Measurements from ENCODE around the gene CCT7.
"Not testable (repeated sequence)": the region's sequence is repeated elsewhere in the genome, so short reads cannot be mapped to it uniquely, and the experiment has no call there.

The CCT7 gene

DNA sequence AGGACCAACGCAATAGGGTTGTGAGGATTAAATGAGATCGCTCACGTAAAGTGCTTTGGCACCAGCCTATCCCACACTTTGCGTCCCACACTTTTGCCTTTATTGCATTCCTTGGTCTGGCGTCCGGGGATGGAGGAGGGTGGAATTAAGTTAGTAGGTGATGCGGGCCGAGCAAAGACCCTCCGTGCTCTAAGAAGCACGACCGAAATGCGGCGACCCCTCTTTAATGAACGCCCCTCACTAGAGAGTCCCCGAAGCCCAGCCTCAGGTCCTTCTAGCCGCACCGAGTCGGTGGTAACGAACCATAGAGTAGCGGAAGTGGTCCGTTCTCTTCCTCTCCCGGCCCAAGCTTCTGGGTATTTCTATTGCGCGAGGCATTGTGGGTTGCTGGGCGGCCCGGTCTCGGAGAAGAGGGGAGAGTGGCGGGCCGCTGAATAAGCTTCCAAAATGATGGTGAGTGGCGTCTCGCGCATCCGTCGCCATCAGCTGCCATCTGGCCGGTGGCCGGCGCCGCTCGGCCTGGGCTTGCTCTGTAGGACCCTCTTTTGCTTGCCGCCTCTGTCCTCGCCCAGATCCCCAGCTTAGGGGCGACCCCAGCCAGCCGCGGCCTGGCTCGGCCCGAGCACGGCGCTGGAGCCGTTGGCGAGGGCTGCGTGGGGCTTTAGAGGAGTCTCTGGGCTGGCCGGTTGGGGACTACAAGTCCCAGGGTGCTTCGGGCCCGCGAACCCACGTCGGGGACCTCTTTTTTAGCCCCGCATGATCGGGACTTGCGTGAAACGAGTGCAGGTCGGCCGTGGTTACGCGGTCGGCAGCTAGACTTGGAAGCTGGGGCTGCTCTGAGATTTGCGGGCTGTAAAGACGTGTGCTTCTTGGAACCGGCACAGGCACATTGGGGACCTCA, at the start of gene CCT7:
TSS of gene CCT7 (plus strand) at position 377 of the 901 bp plus-strand sequence. CDS start at position 448, 71 bp downstream.
- in situ Hi-C loops (cut with MboI; ENCODE audit: low sequenced_read_pairs), result no loop called here

DNA sequence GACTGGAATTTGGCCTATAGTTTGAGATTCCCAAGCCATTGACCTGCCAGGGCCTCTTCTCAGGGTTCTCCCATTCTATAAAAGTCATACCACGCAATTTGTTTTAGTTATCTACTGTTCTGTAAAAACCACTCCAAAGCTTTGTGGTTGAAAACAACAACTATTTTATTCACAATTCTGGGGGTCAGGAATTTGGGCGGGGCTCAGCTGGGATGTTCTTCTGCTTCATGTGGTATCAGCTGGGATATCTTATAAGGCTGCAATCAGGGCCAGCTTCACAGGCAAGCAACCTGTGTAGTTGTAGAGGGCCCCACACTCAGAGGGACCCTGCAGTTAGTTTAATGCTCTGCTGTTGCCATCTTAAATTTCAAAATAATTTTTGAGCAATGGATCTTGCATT, 48.1 kb upstream of the CCT7 start:
- in situ Hi-C loops (cut with MboI; ENCODE audit: low sequenced_read_pairs), result no loop called here

DNA sequence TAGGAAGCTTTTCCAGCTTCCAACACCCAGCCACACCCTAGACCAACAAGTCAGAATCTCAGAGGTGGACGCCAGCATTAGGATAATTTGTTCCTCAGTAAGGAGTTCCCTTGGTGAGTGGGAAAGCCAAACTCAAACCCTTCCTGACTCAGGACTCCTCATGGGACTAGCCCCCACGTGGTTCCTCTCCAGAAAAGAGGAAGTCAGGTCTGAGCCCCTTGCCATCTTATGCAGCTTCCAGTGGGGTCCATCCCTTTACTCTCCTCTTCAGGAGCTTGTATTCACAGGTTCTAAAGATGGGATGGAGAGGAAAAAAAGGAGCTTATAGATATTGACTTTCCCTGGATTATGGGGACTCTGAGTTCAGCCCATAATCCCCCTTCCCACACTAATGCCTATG, 46.6 kb upstream of the CCT7 start:
- in situ Hi-C loops (cut with MboI; ENCODE audit: low sequenced_read_pairs), result no loop called here

- in situ Hi-C loops (cut with MboI; ENCODE audit: low sequenced_read_pairs), result no loop called here
Observed at GRCh38 chr2:73197579-73197978, 36.5 kb upstream of the CCT7 start.

GRCh38 chr2:73200281-73200680, 33.8 kb upstream of the CCT7 start:
- in situ Hi-C loops (cut with MboI; ENCODE audit: low sequenced_read_pairs), result not testable (repeated sequence)

GRCh38 chr2:73202156-73203054, 31.7 kb upstream of the CCT7 start, which contains the start of gene NOTO:
NOTO (plus strand) TSS chr2:73202574; CDS start chr2:73202667, 93 bp downstream.
- in situ Hi-C loops (cut with MboI; ENCODE audit: low sequenced_read_pairs), result no loop called here

- in situ Hi-C loops (cut with MboI; ENCODE audit: low sequenced_read_pairs), result no loop called here
Observed at GRCh38 chr2:73203055-73203681, 30.9 kb upstream of the CCT7 start.

DNA sequence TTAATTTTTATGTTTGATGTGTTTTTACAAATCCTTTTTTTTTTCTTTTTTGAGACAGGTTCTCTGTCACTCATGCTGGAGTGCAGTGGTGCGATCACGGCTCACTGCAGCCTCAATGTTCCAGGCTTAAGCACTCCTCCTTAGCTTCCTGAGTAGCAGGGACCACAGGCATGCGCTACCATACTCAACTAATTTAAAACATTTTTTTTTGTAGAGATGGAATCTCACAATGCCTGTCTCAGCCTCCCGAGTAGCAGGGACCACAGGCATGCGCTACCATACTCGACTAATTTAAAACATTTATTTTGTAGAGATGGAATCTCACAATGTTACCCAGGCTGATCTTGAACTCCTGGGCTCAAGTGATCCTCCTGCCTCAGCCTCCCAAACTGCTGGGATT, 28.5 kb upstream of the CCT7 start:
- in situ Hi-C loops (cut with MboI; ENCODE audit: low sequenced_read_pairs), result no loop called here

GRCh38 chr2:73208258-73208657, 25.9 kb upstream of the CCT7 start:
- in situ Hi-C loops (cut with MboI; ENCODE audit: low sequenced_read_pairs), result no loop called here

- in situ Hi-C loops (cut with MboI; ENCODE audit: low sequenced_read_pairs), result no loop called here
Observed at GRCh38 chr2:73210019-73210418, 24.1 kb upstream of the CCT7 start.

DNA sequence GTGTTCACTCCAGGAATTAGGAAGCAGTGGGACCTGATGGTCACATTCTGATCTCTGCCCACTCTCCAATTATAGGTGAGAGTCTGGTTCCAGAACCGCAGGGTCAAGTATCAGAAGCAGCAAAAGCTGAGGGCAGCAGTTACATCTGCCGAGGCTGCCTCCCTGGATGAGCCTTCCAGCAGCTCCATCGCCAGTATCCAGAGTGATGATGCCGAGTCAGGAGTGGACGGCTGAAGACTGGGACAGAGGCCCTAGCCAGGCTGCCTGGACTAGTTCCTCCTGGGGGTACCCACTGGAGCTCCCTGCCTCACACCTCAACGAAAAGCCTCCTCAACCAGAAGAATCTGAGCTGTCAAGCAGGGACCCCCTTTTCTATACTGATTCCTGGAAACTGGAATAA, 23.4 kb upstream of the CCT7 start:
- in situ Hi-C loops (cut with MboI; ENCODE audit: low sequenced_read_pairs), result no loop called here

DNA sequence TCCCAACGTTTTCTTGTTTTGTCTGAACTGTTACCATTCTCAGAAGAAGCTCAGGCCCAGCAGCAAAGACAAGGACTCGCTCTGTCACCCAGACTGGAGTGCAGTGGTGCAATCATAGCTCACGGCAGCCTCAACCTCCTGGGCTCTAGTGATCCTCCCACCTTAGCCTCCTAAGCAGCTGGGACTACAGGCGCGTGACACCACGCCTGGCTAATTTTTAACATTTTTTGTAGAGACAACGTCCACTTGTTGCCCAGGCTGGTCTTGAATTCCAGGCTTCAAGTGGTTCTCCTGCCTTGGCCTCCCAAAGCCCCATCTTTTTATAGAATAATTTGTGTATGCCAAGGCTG, 22.0 kb upstream of the CCT7 start:
- in situ Hi-C loops (cut with MboI; ENCODE audit: low sequenced_read_pairs), result no loop called here

DNA sequence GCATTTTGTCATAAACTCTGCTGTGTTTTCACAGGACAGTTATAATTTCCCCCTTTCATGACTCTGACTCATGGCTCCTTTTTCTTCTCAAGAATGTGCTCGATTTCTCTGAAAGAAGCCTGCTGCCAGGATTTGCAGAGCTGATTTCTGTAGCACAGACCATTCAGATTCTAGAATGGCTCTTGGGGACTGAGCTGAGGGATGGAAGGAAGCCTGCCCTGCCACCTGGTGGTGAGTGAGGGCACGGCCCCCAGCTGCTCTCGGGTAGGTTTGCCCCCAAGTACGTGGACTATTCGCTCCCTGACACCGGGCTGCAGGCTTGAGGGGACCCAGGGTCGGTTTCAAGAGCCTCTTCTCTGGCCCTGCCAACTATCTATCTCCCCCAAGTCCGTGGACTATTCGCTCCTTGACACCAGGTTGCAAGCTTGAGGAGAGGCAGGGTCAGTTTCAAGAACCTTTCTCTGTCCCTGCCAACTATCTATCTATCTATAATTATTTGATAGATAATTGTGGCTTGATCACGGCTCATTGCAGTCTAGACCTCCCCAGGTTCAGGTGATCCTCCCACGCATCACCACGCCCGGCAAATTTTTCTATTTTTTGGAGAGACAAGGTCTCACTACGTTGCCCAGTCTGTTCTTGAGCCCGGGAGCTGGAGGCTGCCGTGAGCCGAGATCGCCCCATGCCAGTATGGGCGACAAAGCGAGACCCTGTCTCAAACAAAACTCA, 21.5 kb upstream of the CCT7 start:
- in situ Hi-C loops (cut with MboI; ENCODE audit: low sequenced_read_pairs), result no loop called here

- in situ Hi-C loops (cut with MboI; ENCODE audit: low sequenced_read_pairs), result no loop called here
Observed at GRCh38 chr2:73214120-73215035, 19.7 kb upstream of the CCT7 start, which contains the start of gene SMYD5. SMYD5 (plus strand) TSS chr2:73214245; CDS start chr2:73214267, 22 bp downstream.

GRCh38 chr2:73215254-73215653, 18.9 kb upstream of the CCT7 start:
- in situ Hi-C loops (cut with MboI; ENCODE audit: low sequenced_read_pairs), result no loop called here

- in situ Hi-C loops (cut with MboI; ENCODE audit: low sequenced_read_pairs), result no loop called here
Observed at GRCh38 chr2:73217160-73217559, 16.9 kb upstream of the CCT7 start.

DNA sequence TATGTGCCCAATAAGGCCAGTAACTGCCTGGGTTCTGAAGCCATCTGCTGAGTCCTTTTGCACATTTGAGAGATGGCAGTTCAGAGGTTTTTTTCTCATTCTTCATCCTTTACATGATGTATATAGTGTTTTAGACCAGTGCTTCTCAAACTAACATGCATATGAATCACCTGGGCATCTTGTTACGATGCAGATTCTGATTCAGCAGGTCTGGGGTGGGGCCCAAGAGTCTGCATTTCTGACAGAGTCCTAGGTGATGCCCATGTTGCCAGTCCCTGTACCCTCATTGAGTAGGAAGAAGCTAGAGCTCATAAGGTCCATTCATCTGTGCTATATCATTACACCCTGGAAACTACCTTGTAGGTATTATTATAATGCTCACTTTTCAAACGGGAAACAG, 16.3 kb upstream of the CCT7 start:
- in situ Hi-C loops (cut with MboI; ENCODE audit: low sequenced_read_pairs), result no loop called here

DNA sequence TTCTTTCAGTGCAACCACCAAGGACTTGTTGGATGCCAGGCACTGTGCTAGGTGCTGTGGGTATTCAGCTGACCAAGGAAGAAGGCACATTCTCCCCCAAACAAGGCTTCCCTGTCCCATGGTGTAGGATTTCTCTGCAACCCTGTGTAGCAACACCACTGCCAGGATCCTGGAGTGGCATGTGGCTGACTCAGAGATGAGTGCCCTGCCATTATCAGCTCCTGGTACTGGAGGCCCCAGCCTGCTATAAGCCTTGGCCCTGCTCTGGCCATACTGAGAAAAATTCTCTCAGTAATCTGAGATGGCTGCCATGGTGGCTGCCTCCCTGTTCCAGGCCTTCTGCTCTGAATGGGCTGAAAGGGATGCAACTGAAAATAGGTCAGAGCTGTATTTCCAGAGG, 15.8 kb upstream of the CCT7 start:
- in situ Hi-C loops (cut with MboI; ENCODE audit: low sequenced_read_pairs), result no loop called here

DNA sequence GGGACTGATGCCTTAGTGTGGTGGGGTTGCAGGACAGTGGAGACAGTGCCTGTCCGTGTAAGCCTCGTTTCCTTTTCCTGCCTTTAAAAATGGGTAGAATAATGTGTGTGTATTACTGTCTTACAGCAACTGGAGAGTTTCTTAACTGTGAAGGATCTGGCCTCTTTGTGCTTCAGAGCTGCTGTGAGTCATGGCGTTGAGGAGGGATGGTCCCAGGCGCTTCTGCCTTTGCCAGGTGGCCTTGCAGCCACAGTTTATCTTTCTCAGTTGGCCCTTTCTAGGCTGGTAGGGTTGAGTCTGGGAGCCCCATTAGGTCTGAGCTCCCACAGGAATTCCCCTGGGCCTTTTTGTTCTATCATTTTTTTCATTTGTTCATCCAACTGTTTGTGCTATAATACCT, 10.3 kb upstream of the CCT7 start:
- in situ Hi-C loops (cut with MboI; ENCODE audit: low sequenced_read_pairs), result no loop called here
